Gastrocnemius medialis (tissue), 4 donors: ENCODE results near the gene MRGPRD.

ENCODE experiments used
- POLR2A ChIP-seq, 2 donors: fragments of 450-650 bp; IDR thresholded peaks; one replicate each; pipeline ENCODE4 v1.6.1; 2017; ENCODE audit warnings: antibody characterized with exemption in 2 of 2, mild to moderate bottlenecking in 2 of 2, moderate library complexity in 2 of 2
- TF ChIP-seq, protein P1 (sequence below), 5 experiments: fragments of 450-650 bp in 3 of 5; fragments of 200-600 bp in 2 of 5; sonication (generic) in 2 of 5; IDR thresholded peaks in 4 of 5; conservative IDR thresholded peaks in 1 of 5; 1 replicate in 4 of 5; 2 replicates in 1 of 5; pipeline ENCODE4 v1.5.1; 2016 to 2019; ENCODE audit warnings: antibody characterized with exemption in 5 of 5, mild to moderate bottlenecking in 3 of 5, moderate library complexity in 3 of 5

- TF ChIP-seq, protein P1, sequence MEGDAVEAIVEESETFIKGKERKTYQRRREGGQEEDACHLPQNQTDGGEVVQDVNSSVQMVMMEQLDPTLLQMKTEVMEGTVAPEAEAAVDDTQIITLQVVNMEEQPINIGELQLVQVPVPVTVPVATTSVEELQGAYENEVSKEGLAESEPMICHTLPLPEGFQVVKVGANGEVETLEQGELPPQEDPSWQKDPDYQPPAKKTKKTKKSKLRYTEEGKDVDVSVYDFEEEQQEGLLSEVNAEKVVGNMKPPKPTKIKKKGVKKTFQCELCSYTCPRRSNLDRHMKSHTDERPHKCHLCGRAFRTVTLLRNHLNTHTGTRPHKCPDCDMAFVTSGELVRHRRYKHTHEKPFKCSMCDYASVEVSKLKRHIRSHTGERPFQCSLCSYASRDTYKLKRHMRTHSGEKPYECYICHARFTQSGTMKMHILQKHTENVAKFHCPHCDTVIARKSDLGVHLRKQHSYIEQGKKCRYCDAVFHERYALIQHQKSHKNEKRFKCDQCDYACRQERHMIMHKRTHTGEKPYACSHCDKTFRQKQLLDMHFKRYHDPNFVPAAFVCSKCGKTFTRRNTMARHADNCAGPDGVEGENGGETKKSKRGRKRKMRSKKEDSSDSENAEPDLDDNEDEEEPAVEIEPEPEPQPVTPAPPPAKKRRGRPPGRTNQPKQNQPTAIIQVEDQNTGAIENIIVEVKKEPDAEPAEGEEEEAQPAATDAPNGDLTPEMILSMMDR (IDR thresholded peaks at IDR 0.05 in 4 of 5, conservative IDR thresholded peaks at IDR 0.05 in 1 of 5), result no peak
- no peak for TF ChIP-seq POLR2A (IDR thresholded peaks at IDR 0.05)
Measured at GRCh38 chr11:68932933-68933577, 47.7 kb downstream of the MRGPRD start.
